ENCODE data around the gene SHC4.

DNA sequence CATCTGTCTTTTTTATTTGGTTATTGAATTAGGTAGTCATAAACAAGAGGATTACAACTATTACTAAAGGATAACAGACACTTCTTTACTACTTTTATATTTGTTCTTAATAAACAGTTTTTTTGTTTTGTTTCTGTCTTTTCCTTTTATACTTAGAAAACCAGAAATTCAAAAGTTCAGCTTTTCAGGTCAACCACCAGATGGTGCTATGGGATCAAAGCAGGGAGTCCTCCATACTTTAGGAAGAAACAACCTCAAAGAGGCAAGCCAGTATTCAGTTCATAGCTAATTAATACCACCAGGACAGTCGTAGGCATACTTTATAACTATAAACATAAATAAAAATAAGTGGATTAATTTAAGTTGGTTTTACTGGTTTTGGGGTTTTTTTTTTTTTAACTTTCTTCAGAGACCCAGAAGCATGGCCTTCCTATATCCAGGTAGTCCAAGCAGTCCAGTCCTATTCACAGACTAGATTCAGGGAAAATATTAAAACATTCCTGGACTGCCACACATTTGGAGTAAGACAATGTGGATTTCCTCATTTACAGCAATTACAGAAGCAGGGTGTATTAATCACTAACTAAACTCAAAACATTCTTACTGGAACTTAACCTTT, 101.8 kb downstream of the SHC4 start:
- TF ChIP-seq, protein P1, sequence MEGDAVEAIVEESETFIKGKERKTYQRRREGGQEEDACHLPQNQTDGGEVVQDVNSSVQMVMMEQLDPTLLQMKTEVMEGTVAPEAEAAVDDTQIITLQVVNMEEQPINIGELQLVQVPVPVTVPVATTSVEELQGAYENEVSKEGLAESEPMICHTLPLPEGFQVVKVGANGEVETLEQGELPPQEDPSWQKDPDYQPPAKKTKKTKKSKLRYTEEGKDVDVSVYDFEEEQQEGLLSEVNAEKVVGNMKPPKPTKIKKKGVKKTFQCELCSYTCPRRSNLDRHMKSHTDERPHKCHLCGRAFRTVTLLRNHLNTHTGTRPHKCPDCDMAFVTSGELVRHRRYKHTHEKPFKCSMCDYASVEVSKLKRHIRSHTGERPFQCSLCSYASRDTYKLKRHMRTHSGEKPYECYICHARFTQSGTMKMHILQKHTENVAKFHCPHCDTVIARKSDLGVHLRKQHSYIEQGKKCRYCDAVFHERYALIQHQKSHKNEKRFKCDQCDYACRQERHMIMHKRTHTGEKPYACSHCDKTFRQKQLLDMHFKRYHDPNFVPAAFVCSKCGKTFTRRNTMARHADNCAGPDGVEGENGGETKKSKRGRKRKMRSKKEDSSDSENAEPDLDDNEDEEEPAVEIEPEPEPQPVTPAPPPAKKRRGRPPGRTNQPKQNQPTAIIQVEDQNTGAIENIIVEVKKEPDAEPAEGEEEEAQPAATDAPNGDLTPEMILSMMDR (optimal IDR thresholded peaks at IDR 0.05 in 1 of 3, IDR thresholded peaks at IDR 0.05 in 1 of 3, conservative IDR thresholded peaks at IDR 0.05 in 1 of 3; ENCODE audit: extremely low read depth in 1 of 3, insufficient read depth in 2 of 3, low read length in 3 of 3) = peak; percentile 48 to 70 (median 68)
- no peak for TF ChIP-seq EZH2 (IDR thresholded peaks at IDR 0.05; ENCODE audit: low read length)
